ENCODE measurements around the gene POM121. TPM values are rescaled to one million over a fixed set of nuclear protein-coding genes. Genes with fewer than 3 reads are reported as not detected.
"Not testable (repeated sequence)": the region's sequence is repeated elsewhere in the genome, so short reads cannot be mapped to it uniquely, and the experiment has no call there.

The POM121 gene
- total and polyA plus RNA-seq, 2 of the 8 experiments (the other 6 are each of a cell fraction or from before 2014, with no cell fraction given) = 11.5 to 57.0 TPM

- peaks cover 0 to 16% (median 3%) of the 10 kb centered on the region in 4 experiments; a peak in 3 of 8 replicates for H3K36me3 ChIP-seq (ENCODE audit: control insufficient read depth in 2 of 4, insufficient read depth in 4 of 4, low read length in 3 of 4)
- H2AFZ ChIP-seq (ENCODE audit: low read length); H3K4me1 ChIP-seq (replicated peaks in 1 of 4; ENCODE audit: control insufficient read depth in 3 of 4, insufficient read depth in 4 of 4, low read length in 3 of 4); H3K4ac ChIP-seq (replicated peaks; ENCODE audit: insufficient read length, low read depth, low read length); H3K9ac ChIP-seq (replicated peaks in 1 of 4; ENCODE audit: extremely low read depth in 1 of 4, low read depth in 3 of 4, low read length in 3 of 4); H4K91ac ChIP-seq (replicated peaks; ENCODE audit: insufficient read length, low read length); H2AK5ac ChIP-seq (ENCODE audit: low read depth, low read length); H3K23ac ChIP-seq (ENCODE audit: insufficient read length); H3K4me3 ChIP-seq (ENCODE audit: extremely low read depth in 1 of 4, insufficient read depth in 2 of 4, low read depth in 3 of 4, low read length in 4 of 4); H3K79me2 ChIP-seq (ENCODE audit: control insufficient read depth in 1 of 2, insufficient read depth in 2 of 2, low read length in 2 of 2); H4K8ac ChIP-seq (ENCODE audit: extremely low read depth, insufficient read depth, low read length); H4K20me1 ChIP-seq (replicated peaks in 1 of 2; ENCODE audit: control insufficient read depth in 1 of 2, insufficient read depth in 2 of 2, low read length in 2 of 2); H3K4me2 ChIP-seq (ENCODE audit: insufficient read depth in 1 of 2, low read depth in 2 of 2, low read length in 2 of 2); H2BK5ac ChIP-seq (ENCODE audit: low read depth, low read length); H3K27me3 ChIP-seq (replicated peaks in 1 of 4; ENCODE audit: control insufficient read depth in 3 of 4, extremely low read depth in 1 of 4, insufficient read depth in 3 of 4, low read length in 3 of 4); H3K27ac ChIP-seq (ENCODE audit: low read depth, low read length); H3K14ac ChIP-seq (ENCODE audit: insufficient read length); FAIRE-seq; H3K79me1 ChIP-seq (ENCODE audit: low read depth, low read length); H3K9me3 ChIP-seq (ENCODE audit: insufficient read depth in 2 of 2, low read depth in 1 of 2, low read length in 1 of 2); H2BK120ac ChIP-seq (replicated peaks; ENCODE audit: low read depth, low read length); CTCF ChIA-PET (ENCODE audit: partially characterized antibody); H2BK20ac ChIP-seq (ENCODE audit: low read length); H2BK12ac ChIP-seq (ENCODE audit: low read depth, low read length); H4K5ac ChIP-seq (ENCODE audit: insufficient read length, low read depth, low read length); H2BK15ac ChIP-seq (ENCODE audit: low read length); H3K23me2 ChIP-seq (ENCODE audit: low read depth, low read length); H3K18ac ChIP-seq (ENCODE audit: extremely low read depth, low read length); POLR2A ChIA-PET (ENCODE audit: partially characterized antibody); H3K56ac ChIP-seq (replicated peaks; ENCODE audit: insufficient read length, low read depth, low read length): not testable (repeated sequence)
- peak in 1 of 2 experiments; percentile 68 for DNase-seq (ENCODE audit: low read depth in 1 of 2, low spot score in 2 of 2)
- WGBS, 2 experiments (ENCODE audit: extremely low coverage in 1 of 2, insufficient coverage in 1 of 2, insufficient read length in 1 of 2, insufficient replicate concordance in 2 of 2, low coverage in 1 of 2, low lambda C conversion rate in 2 of 2, missing lambda C conversion rate in 1 of 2) = 89% methylated on average over 12 of the region's 22 CpGs; no CpG with 5 or more reads in 1 of the 2 experiments
- TF ChIP-seq CTCF (IDR thresholded peaks at IDR 0.05; ENCODE audit: control extremely low read depth in 1 of 3, insufficient read depth in 1 of 3, low read depth in 1 of 3, low read length in 3 of 3) (peak in 1 of 3 experiments; percentile 38; a peak in 1 of 4 replicates), RAD21 (IDR thresholded peaks at IDR 0.05 in 1 of 2, conservative IDR thresholded peaks at IDR 0.05 in 1 of 2; ENCODE audit: low read depth in 2 of 2, low read length in 2 of 2) (peak in 1 of 2 experiments; percentile 33; a peak in 2 of 4 replicates)
Measured at GRCh38 chr7:72946130-72946745, 21.3 kb downstream of the POM121 start.

All from H1 (cell line).